Suprapubic skin (tissue), 4 donors: ENCODE measurements around the gene OR2L13. TPM values are rescaled to one million over a fixed set of nuclear protein-coding genes. Genes with fewer than 3 reads are reported as not detected.

Source experiments
- DNase-seq, 2 donors: peaks; one replicate each; pipeline ENCODE4 v3.0.0-alpha.2; 2019; ENCODE audit warnings: low spot score in 2 of 2
- H3K27ac ChIP-seq: fragments of 200-600 bp; sonication (generic); one replicate; pipeline ENCODE4 v1.5.1; 2019
- H3K27me3 ChIP-seq: fragments of 200-600 bp; sonication (generic); one replicate; pipeline ENCODE4 v1.5.1; 2019
- H3K36me3 ChIP-seq: fragments of 200-600 bp; sonication (generic); one replicate; pipeline ENCODE4 v1.5.1; 2019
- H3K4me1 ChIP-seq: fragments of 200-600 bp; sonication (generic); one replicate; pipeline ENCODE4 v1.5.1; 2019
- H3K4me3 ChIP-seq: fragments of 200-600 bp; sonication (generic); one replicate; pipeline ENCODE4 v1.5.1; 2019; ENCODE audit warnings: mild to moderate bottlenecking
- H3K9me3 ChIP-seq: fragments of 200-600 bp; sonication (generic); one replicate; pipeline ENCODE4 v1.5.1; 2019
- CTCF ChIP-seq, 2 donors: fragments of 200-600 bp in 1 of 2; fragments of 450-650 bp in 1 of 2; sonication (generic) in 1 of 2; IDR thresholded peaks; one replicate each; pipeline ENCODE4 v1.5.1; 2016 to 2019; ENCODE audit warnings: antibody characterized with exemption in 2 of 2, mild to moderate bottlenecking in 1 of 2, moderate library complexity in 1 of 2
- EP300 ChIP-seq: sonication (generic); formaldehyde crosslinking; IDR thresholded peaks from one replicate; pipeline ENCODE4 v1.6.1; 2017; ENCODE audit warnings: antibody characterized with exemption
- POLR2A ChIP-seq, 2 donors: fragments of 450-650 bp; IDR thresholded peaks; one replicate each; pipeline ENCODE4 v1.6.1; 2017; ENCODE audit warnings: antibody characterized with exemption in 2 of 2, mild to moderate bottlenecking in 2 of 2, moderate library complexity in 2 of 2
- POLR2AphosphoS5 ChIP-seq, 3 donors: sonication (generic); formaldehyde crosslinking; IDR thresholded peaks; one replicate each; pipeline ENCODE4 v1.6.1; 2017; ENCODE audit warnings: antibody characterized with exemption in 3 of 3
- WGBS: methylation state at CpG from one replicate; pipeline ENCODE4 v1.1.5; 2018; 5-methylcytosine and 5-hydroxymethylcytosine counted together
- total RNA-seq, 4 donors: library from RNA; depleted of rRNA; stranded (reverse); fragments of >200 nt; gene quantifications; one replicate each; pipeline ENCODE4 v1.1.0, GENCODE V29; 2016

The OR2L13 gene
- total RNA-seq, 4 donors from 2014 or later, result not detected

- H3K4me3 ChIP-seq, result no peak overlapping the region
- no peaks in the 10 kb centered on the region for H3K36me3 ChIP-seq
- TF ChIP-seq POLR2AphosphoS5 (IDR thresholded peaks at IDR 0.05), result no peak
- H3K27ac ChIP-seq, result no peak overlapping the region
- H3K9me3 ChIP-seq, result peaks cover 20% of the 10 kb centered on the region
- no peaks in the 10 kb centered on the region for H3K4me1 ChIP-seq
- WGBS, result 69% methylated on average over 7 of the region's 7 CpGs
- DNase-seq, result no peak
- no peaks in the 10 kb centered on the region for H3K27me3 ChIP-seq
These were observed 19.9 kb downstream of the OR2L13 start for GRCh38 chr1:248114890-248115289.

- Histone ChIP-seq H3K36me3 (no peaks in the 10 kb centered on the region), H3K27me3 (no peaks in the 10 kb centered on the region), H3K4me1 (no peaks in the 10 kb centered on the region), H3K9me3 (peaks cover 12% of the 10 kb centered on the region), H3K4me3 (no peak overlapping the region), H3K27ac (no peak overlapping the region)
- 85% methylated on average over 5 of the region's 5 CpGs for WGBS
- TF ChIP-seq CTCF (IDR thresholded peaks at IDR 0.05), result no peak
- no peak for DNase-seq
These were observed 32.7 kb downstream of the OR2L13 start for GRCh38 chr1:248127653-248128052.

GRCh38 chr1:248136811-248137210 lies 41.8 kb downstream of the OR2L13 start:
- no peaks in the 10 kb centered on the region for H3K4me1 ChIP-seq
- H3K9me3 ChIP-seq, result peaks cover 7% of the 10 kb centered on the region
- DNase-seq, result no peak
- H3K4me3 ChIP-seq, result no peak overlapping the region
- no peak overlapping the region for H3K27ac ChIP-seq
- 75% methylated on average over 21 of the region's 21 CpGs for WGBS
- H3K27me3 ChIP-seq, result no peaks in the 10 kb centered on the region
- H3K36me3 ChIP-seq, result no peaks in the 10 kb centered on the region
- TF ChIP-seq CTCF (IDR thresholded peaks at IDR 0.05), result no peak
- TF ChIP-seq POLR2A (IDR thresholded peaks at IDR 0.05), result no peak
- TF ChIP-seq EP300, result no peak
- TF ChIP-seq POLR2AphosphoS5 (IDR thresholded peaks at IDR 0.05), result no peak

GRCh38 chr1:248140846-248141245 lies 45.9 kb downstream of the OR2L13 start:
- WGBS, result 79% methylated on average over 1 of the region's 1 CpG

GRCh38 chr1:248143311-248143710 lies 48.3 kb downstream of the OR2L13 start:
- TF ChIP-seq EP300 (no peak), CTCF (IDR thresholded peaks at IDR 0.05) (no peak), POLR2AphosphoS5 (IDR thresholded peaks at IDR 0.05) (no peak), POLR2A (IDR thresholded peaks at IDR 0.05) (no peak)
- Histone ChIP-seq H3K4me1 (no peaks in the 10 kb centered on the region), H3K9me3 (no peaks in the 10 kb centered on the region), H3K36me3 (no peaks in the 10 kb centered on the region), H3K4me3 (no peak overlapping the region), H3K27ac (no peak overlapping the region), H3K27me3 (no peaks in the 10 kb centered on the region)
- whole genome bisulfite sequencing, result 53% methylated on average over 1 of the region's 1 CpG
- no peak for DNase-seq

More at GRCh38 chr1:248140846-248141245, 45.9 kb downstream of the OR2L13 start:
- H3K36me3 ChIP-seq, result no peaks in the 10 kb centered on the region
- no peaks in the 10 kb centered on the region for H3K27me3 ChIP-seq
- DNase-seq, result no peak
- H3K4me1 ChIP-seq, result no peaks in the 10 kb centered on the region
- H3K4me3 ChIP-seq, result no peak overlapping the region
- H3K9me3 ChIP-seq, result peaks cover 5% of the 10 kb centered on the region
- no peak overlapping the region for H3K27ac ChIP-seq
- TF ChIP-seq POLR2A (IDR thresholded peaks at IDR 0.05) (no peak), POLR2AphosphoS5 (IDR thresholded peaks at IDR 0.05) (no peak), EP300 (no peak), CTCF (IDR thresholded peaks at IDR 0.05) (no peak)

GRCh38 chr1:248144513-248145198 lies 49.7 kb downstream of the OR2L13 start, which contains the start of gene OR2M5:
Gene OR2M5 (plus strand): TSS chr1:248145148. CDS start chr1:248145148, 0 bp downstream.
- Histone ChIP-seq H3K9me3 (peaks cover 5% of the 10 kb centered on the region), H3K4me3 (no peak within 1 kb of the TSS), H3K36me3 (no peaks in the 10 kb centered on the region), H3K27ac (no peak within 1 kb of the TSS), H3K27me3 (no peaks in the 10 kb centered on the region), H3K4me1 (no peaks in the 10 kb centered on the region)
- 84% methylated on average over 3 of the region's 3 CpGs for WGBS
- DNase-seq, result no peak
- TF ChIP-seq POLR2A (IDR thresholded peaks at IDR 0.05) (no peak), CTCF (IDR thresholded peaks at IDR 0.05) (no peak), EP300 (no peak), POLR2AphosphoS5 (IDR thresholded peaks at IDR 0.05) (no peak)
